HG03460 (cell line): ENCODE data around the gene SRD5A2.
"Not testable (repeated sequence)": the region's sequence is repeated elsewhere in the genome, so short reads cannot be mapped to it uniquely, and the experiment has no call there.

Source experiments
- ATAC-seq: cut with Tn5 transposase; IDR thresholded peaks from one replicate; pipeline ENCODE4 v1.9.1; 2021; ENCODE audit not compliant: unreplicated experiment

The SRD5A2 gene

GRCh38 chr2:31534636-31535035, 46.1 kb downstream of the SRD5A2 start:
- ATAC-seq = no peak

GRCh38 chr2:31533036-31533435, 47.7 kb downstream of the SRD5A2 start:
- no peak for ATAC-seq

DNA sequence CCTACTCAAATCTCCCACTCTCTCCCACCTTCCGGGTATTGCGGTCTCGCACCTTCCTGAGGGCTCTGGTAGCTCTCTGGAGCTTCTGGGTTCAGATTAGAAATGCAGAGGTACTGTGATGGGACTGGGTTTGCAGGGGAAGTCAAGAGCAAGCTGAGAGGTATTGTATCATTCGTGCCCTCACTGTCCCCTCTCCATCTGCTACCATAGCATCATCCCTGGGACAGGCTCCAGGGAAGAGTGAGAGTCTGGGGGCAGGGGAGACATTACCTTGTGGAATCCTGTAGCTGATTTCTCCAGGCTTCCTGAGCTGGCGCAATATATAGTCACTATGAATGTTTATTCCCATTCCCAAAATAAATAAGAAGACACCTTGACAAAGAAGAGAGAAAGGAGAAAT, 49.6 kb downstream of the SRD5A2 start:
- ATAC-seq = no peak

DNA sequence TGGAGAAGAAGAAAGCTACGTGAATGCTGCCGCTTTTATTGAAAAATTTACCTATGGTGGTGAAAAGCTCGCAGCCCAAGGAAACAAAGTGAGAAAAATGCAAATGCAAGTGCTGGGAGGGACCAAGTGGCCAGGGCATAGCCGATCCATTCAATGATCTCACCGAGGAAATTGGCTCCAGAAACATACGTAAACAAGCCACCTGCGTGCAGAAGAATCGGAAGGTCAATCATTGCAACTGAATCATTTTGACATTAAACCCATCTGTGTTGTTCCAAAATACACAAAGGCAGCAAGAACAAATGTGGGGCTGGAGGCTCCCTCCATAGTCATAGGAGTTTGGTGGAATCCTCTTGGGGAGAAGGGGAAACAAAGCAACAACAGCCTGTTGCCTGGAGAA, 51.5 kb downstream of the SRD5A2 start:
- ATAC-seq = no peak

DNA sequence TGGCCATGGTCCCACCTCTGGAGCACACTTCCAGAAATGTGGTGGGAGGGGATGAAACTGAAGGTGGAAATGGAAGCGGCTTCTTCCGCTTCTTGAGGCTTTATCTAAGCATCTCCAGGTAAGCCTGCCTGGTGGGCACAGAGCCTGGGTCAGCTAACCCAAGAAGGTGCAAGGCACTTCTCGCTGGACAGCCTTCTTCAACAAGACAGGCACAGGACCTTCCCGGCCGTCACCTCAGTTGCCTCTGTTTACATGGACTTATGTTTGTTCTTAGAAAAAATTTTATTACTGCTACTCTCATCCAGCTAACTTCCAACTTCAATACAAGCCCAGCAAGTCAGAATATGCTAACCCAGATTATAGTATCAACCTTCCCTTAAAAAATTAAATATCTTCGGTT, 51.9 kb downstream of the SRD5A2 start:
- ATAC-seq = no peak

- ATAC-seq = no peak
These were observed 53.6 kb downstream of the SRD5A2 start for GRCh38 chr2:31526946-31527732.

DNA sequence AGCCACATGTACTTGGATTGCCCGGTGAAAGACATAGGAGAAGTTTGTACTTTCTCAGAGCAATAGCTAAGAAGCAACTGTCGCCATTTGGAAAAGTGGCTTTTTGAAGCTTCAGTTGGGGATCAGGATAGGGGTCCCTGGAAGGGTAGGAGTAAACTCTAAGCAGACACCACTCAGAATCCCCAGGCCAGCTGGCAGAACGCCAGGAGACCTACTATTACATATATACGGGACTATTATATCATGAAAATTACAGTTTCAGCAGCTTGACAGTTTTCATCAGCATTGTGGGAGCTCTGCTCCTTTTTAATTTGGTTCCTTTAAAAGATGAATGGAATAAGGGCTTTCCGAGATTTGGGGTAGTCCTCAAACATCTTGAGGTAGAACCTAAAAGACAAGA, 54.9 kb downstream of the SRD5A2 start:
- ATAC-seq = no peak

GRCh38 chr2:31524592-31524991, 56.1 kb downstream of the SRD5A2 start:
- ATAC-seq = no peak

DNA sequence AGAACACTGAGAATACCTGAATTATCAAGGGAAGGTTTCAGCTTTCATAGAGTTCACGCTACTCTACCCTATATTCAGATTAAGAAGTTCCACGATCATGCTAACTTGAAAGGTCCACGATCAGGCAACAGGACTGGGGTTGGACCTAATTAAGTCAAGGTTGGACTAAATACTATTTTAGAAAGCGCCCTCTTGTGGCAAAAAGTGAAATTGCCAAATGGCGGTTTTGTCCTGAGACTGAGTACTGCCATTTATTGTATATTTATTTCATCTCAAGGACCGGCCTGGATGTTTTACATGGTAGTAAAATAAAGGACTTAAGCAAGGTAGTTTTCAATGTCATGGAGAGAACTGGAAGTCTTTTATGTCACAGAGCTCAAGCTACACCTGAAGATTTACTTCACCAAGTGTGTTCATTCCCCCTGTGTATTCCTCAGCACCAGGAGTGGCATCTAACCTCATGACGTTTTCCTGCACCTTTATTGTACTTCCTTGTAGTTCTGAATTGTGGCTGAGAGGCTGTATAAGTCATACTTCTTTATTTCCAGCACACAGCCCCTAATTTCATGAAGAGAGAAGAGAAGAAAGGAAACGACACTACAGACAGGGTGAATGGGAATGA, 56.8 kb downstream of the SRD5A2 start:
- peak; percentile 62 for ATAC-seq

GRCh38 chr2:31522786-31523185, 58.0 kb downstream of the SRD5A2 start:
- no peak for ATAC-seq

GRCh38 chr2:31517442-31518203, 63.1 kb downstream of the SRD5A2 start:
- no peak for ATAC-seq

GRCh38 chr2:31515586-31515985, 65.2 kb downstream of the SRD5A2 start:
- ATAC-seq = no peak

DNA sequence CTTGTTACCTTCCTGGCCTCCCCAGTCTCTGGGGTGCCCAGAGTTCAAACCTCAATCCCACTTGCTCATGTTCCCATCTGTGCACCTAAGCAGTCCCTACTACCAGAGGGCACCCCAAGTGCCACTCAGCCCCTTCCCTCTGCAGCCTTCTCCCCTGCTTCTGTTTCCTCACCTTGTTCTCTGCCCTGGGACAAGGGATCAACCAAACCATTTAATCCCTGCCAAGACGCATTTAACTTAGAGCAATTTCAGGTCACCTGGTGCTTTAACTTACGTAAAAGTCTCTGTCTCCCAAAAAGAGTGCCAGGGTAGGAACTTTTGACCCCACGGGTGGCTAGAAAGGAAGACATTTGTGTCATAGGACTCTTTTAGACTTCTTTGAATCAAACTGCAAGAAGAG, 67.2 kb downstream of the SRD5A2 start:
- no peak for ATAC-seq

- ATAC-seq = no peak
These were observed 69.4 kb downstream of the SRD5A2 start for GRCh38 chr2:31511376-31511775.

DNA sequence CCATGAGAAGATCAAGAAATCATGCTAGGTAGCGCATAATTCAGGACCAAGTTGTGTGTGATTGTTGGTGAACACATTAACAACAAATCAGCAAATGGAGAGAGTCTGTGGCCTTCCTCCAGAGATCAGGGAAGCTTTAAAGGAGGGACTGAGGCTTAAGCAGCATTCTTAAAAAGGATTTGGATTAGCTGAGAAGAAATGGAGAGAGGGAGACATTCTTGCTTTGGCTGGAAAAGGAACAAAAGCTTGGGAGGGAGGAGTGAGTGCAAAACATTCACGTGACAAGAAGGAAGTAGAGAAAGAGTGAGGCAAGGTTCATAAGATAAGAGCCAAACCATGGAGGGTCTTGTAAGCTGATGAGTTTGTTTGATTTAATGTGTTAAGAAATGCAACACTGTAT, 75.6 kb downstream of the SRD5A2 start:
- no peak for ATAC-seq

- ATAC-seq = no peak
These were observed 76.4 kb downstream of the SRD5A2 start for GRCh38 chr2:31504311-31504710.

GRCh38 chr2:31496451-31496874, 84.3 kb downstream of the SRD5A2 start:
- ATAC-seq = not testable (repeated sequence)

DNA sequence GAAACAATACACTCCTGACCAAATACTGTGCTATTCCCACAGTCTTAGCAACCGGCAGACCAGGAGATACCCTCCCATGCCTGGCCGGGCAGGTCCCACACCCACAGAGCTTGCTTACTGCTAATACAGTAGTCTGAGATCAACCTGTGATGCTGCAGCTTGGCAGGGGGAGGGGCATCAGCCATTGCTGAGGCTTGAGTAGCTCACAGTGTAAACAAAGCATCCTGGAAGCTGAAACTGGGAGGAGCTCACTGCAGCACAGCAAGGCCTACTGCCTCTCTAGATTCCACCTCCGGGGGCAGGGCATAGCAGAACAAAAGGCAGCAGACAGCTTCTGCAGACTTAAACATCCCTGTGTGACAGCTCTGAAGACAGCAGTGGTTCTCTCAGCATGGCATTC, 91.4 kb downstream of the SRD5A2 start:
- not testable (repeated sequence) for ATAC-seq

GRCh38 chr2:31483246-31483645, 97.5 kb downstream of the SRD5A2 start:
- no peak for ATAC-seq

DNA sequence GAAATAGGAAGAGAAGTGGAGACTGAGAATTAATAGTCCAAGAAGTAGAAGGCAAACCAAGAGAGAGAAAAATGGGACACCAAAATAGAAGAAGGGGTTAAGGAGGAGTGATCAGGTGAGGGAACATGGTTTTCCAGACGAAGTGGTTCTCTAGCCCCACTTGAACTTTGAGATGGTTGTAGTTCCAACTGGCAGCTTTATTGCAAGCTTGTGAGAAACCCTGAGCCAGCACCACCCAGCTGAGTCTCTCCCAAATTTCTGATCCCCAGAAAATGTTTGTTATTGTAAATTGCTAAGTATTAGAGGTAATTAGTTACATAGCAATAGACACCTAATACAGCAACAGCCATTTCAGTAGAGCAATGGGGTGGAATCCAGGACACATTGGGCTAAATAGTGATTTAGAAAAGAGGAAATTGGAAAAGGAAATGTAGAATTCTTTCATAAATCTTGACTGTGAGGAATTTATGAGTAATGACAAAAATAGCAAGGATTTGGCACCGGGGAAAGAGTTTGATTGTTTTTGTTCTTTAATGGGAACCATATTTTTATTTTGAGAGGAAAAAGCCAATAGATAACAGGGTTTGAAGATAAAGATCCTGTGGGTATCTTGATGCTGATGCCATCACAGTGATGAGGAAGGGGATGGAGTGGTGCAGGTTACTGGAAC, 104.1 kb downstream of the SRD5A2 start:
- ATAC-seq = no peak

GRCh38 chr2:31475692-31476091, 105.0 kb downstream of the SRD5A2 start:
- ATAC-seq = no peak
